ENCODE data around the gene RNF10.

GRCh38 chr12:120557589-120557988 is 23.4 kb downstream of the RNF10 start:
- no peak for TF ChIP-seq POLR2A (IDR thresholded peaks at IDR 0.05)
- TF ChIP-seq CTCF (IDR thresholded peaks at IDR 0.05): no peak
